ENCODE data around the gene SMPD3.

SMPD3 gene

GRCh38 chr16:68481636-68482035 lies 33.3 kb upstream of the SMPD3 start:
- no peak for DNase-seq (ENCODE audit: low read depth in 2 of 2)
- no peak overlapping the region for H3K4me3 ChIP-seq (replicated peaks in 1 of 2; ENCODE audit: low read depth in 2 of 2, low read length in 2 of 2)

GRCh38 chr16:68480084-68480995 lies 32.0 kb upstream of the SMPD3 start:
- TF ChIP-seq CTCF (IDR thresholded peaks at IDR 0.05; ENCODE audit: low read depth, low read length), result no peak
- no peak for DNase-seq (ENCODE audit: low read depth in 2 of 2)
- H3K4me3 ChIP-seq (replicated peaks in 1 of 2; ENCODE audit: low read depth in 2 of 2, low read length in 2 of 2), result no peak overlapping the region

More at GRCh38 chr16:68481636-68482035, 33.3 kb upstream of the SMPD3 start:
- no peak for TF ChIP-seq CTCF (IDR thresholded peaks at IDR 0.05; ENCODE audit: low read depth, low read length)

- no peak overlapping the region for H3K4me3 ChIP-seq (replicated peaks in 1 of 2; ENCODE audit: low read depth in 2 of 2, low read length in 2 of 2)
- DNase-seq (ENCODE audit: low read depth in 2 of 2), result no peak
- no peak for TF ChIP-seq CTCF (IDR thresholded peaks at IDR 0.05; ENCODE audit: low read depth, low read length)
Observed at GRCh38 chr16:68479271-68479670, 31.0 kb upstream of the SMPD3 start.

- no peak overlapping the region for H3K4me3 ChIP-seq (replicated peaks in 1 of 2; ENCODE audit: low read depth in 2 of 2, low read length in 2 of 2)
- no peak for DNase-seq (ENCODE audit: low read depth in 2 of 2)
- no peak for TF ChIP-seq CTCF (IDR thresholded peaks at IDR 0.05; ENCODE audit: low read depth, low read length)
Observed at GRCh38 chr16:68478526-68479250, 30.4 kb upstream of the SMPD3 start.

GRCh38 chr16:68475071-68475470 lies 26.8 kb upstream of the SMPD3 start:
- DNase-seq (ENCODE audit: low read depth in 2 of 2), result no peak
- H3K4me3 ChIP-seq (replicated peaks in 1 of 2; ENCODE audit: low read depth in 2 of 2, low read length in 2 of 2), result no peak overlapping the region
- no peak for TF ChIP-seq CTCF (IDR thresholded peaks at IDR 0.05; ENCODE audit: low read depth, low read length)

GRCh38 chr16:68473358-68474070 lies 25.2 kb upstream of the SMPD3 start:
- no peak overlapping the region for H3K4me3 ChIP-seq (replicated peaks in 1 of 2; ENCODE audit: low read depth in 2 of 2, low read length in 2 of 2)
- no peak for TF ChIP-seq CTCF (IDR thresholded peaks at IDR 0.05; ENCODE audit: low read depth, low read length)
- DNase-seq (ENCODE audit: low read depth in 2 of 2), result no peak
